HCEC 1CT (cell line): ENCODE results near the gene LMTK2.

Experiments
- DNase-seq: peaks from one replicate; pipeline ENCODE4 v3.0.0-alpha.2; 2017

LMTK2 gene

DNA sequence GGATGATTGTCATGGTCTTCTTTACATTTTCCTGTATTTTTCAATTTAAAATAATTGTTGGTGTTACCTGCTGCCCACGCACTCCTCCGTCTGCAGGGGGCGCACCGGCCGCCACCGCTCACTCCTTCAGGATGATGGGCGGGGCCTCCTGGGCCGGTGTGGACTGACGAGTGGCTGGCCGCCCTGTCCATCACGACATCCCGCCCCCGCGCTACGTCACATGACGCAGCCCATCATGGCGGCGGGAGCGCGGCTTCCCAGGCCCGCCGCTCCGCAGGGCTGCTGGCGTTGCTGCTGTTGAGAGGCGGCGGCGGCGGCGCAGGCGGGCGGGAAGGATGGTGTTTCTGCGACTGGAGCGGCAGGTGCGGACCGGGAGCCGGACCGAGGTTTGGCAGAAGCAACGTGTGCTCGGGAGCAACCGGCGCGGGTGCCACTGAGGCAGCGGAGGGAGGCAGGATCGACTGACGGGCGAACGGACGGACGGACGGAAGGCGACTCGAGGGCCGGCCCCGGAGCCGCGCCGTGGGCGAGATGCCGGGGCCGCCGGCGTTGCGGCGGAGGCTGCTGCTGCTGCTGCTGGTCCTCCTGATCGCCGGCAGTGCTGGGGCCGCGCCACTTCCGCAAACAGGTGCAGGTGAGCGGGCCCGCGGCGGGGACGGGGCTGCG lies at the start of gene LMTK2:
Gene LMTK2, plus strand, starts transcription at position 216 of the 666 bp plus-strand sequence. Its CDS starts 316 bp downstream, at position 532.
- peak; percentile 78 for DNase-seq

DNA sequence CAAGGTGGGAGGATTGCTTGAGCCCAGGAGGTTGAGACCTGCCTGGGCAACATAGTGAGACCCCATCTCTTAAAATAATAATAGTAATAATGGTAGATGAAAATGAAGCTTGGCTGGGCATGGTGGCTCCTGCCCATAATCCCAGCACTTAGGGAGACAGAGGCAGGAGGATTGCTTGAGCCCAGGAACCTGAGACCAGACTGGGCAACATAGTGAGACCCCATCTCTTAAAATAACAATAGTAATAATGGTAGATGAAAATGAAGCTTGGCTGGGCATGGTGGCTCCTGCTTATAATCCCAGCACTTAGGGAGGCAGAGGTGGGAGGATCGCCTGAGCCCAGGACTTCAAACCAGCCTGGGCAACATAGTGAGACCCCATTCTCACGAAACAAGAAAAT lies 49.5 kb upstream of the LMTK2 start:
- DNase-seq = no peak

DNA sequence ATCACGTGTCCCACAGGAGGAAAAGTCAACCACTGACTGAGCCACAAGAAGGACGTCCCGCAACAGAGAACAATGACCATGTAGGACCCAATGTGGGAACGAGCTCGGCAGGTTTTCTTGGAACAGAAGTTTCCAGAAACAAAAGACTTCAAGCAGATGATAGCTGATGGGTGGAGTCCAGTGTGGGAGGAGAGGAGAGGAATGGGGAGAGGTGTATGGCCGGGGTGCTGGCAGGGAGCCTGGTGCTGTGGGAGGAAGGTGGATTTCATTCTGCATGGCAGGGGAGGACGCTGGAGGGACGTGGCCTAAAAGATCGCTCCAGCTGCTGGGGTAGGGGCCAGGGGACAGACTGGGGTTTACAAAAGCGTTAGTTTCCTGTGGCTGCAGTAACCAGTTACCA lies 48.5 kb upstream of the LMTK2 start:
- no peak for DNase-seq

DNA sequence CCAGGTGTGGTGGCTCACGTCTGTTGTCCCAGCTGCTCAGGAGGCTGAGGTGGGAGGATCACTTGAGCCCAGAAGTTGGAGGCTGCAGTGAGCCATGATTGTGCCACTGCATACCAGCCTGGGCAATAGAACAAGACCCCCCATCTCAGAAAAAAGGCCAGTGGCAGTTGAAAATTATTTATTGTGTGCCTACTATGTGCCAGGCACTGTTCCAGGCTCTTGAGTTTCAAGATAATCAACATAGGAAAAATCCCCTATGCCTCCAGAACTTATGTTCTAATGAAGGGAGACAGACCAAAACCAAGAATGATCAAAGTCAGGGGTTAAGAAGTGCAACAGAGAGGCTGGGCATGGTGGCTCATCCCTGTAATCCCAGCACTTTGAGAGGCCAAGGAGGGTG lies 42.4 kb upstream of the LMTK2 start:
- DNase-seq = no peak

DNA sequence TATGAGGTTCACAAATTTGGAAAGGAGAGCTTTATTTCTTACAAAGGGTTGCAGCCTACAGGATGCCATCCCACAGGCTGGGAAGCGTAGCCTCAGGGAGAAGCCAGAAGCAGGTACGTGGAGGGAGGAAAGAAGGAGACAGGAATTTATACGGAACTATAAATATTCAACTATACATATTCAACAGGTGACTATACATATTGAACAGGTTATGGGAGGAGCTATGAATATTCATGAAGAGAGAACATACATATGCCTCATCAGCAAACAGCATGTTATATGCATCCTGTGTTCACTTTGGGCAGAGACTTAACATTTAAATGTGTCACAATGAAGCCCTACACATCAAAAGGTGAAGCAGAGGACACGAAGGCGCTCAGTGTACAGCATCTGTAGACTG lies 40.5 kb upstream of the LMTK2 start:
- DNase-seq = no peak

DNA sequence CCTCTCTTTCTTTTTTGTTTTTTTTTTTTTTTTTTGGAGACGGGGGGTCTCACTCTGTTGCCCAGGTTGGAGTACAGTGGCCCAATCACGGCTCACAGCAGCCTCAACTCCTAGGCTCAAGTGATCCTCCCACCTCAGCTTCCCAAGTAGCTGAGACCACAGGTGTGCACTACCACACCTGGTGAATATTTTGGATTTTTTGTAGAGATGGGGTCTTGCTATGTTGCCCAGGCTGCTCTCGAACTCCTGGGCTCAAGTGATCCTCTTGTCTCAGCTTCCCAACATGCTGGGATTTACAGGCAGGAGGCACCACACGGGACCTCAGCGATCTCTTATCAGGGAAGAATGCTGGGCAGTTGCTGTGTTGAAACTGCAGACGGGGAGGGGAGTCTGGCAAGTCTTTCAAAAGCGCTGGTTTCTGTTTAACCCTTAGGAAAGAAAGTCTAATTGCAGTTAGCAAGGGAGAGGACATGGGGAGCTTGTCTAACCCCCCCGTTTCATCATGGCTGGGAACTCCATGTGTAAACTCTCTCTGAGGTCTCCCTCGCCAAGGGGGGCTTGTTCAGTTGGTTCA lies 39.6 kb upstream of the LMTK2 start:
- no peak for DNase-seq

DNA sequence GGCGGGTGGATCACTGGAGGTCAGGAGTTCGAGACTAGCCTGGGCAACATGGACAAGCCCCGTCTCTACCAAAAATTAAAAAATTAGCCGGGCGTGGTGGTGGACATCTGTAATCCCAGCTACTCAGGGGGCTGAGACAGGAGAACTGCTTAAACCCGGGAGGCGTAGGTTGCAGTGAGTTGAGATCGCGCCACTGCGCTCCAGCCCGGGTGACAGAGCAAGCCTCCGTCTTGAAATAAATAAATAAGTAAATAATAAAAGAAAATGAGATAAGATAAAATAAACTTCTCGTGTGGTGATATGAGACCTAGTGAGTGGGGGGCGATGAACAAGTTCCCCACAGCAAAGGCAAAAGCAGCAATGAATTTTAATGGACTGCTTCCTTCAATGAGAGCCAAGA lies 33.6 kb upstream of the LMTK2 start:
- DNase-seq = no peak

DNA sequence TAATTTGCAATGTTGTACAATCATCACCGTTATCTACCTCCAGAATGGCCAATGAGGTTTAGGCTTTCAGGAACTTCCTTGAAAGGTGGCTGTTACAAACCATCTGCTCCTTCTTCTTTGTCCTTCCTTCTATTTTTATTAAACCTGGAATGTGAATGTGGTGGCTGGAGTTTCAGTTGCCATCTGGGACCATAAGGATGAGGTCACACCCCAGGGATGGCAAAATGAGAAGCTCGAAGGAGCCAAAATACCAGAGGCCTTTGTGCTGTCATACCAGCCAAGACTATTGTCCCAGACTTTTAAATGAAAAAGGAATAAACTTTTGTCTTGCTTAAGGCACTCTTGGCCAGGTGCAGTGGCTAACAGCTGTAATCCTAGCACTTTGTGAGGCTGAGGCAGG lies 30.9 kb upstream of the LMTK2 start:
- DNase-seq = no peak

DNA sequence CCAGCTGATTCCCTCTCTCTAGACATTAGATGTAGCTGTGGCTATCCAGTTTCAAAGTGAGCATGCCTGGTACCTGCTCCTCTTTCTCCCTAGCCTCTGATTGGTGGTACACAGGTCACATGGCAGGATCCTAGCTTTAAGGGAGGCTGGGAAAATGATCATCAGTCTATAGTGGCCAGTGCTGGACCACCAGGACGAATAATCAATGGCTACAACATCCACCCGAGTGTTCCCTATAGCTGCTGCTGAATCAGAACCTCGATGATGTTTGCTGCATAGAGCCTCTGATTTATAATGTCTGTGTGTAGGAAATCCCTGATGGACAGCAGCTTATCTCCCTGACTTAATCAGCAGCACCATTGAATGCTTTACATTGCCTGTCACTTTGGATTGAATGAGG lies 28.9 kb upstream of the LMTK2 start:
- DNase-seq = no peak

DNA sequence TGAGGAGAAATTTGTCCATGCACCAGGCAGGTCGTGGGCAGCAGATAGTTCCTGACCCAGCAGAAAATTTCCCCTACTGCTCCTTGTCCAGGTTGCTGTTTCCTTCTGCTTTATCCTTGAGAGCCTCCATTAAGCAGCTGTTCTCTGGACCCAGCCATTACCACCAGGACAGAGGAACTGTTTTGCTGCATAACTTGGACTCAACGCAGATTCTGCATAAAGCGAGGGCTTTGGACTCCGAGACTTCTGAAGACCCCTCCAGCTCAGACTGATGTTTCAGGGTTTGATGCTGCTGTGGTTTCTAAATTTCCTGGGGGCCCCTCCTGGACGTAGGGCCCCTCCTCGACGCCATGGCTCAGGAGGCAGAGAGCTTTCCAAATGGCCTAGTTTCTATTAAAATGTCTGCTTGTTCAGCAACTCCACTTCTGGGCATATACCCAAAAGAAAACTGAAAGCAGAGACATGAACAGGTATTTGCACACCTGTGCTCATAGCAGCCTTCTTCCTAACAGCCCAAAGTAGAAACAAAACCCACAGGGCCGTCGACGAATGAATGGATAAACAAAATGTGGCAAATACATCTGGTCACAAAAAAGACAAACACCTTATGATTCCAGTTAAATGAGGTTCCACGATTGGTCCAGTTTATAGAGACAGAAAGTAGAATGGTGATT lies 28.3 kb upstream of the LMTK2 start:
- no peak for DNase-seq

DNA sequence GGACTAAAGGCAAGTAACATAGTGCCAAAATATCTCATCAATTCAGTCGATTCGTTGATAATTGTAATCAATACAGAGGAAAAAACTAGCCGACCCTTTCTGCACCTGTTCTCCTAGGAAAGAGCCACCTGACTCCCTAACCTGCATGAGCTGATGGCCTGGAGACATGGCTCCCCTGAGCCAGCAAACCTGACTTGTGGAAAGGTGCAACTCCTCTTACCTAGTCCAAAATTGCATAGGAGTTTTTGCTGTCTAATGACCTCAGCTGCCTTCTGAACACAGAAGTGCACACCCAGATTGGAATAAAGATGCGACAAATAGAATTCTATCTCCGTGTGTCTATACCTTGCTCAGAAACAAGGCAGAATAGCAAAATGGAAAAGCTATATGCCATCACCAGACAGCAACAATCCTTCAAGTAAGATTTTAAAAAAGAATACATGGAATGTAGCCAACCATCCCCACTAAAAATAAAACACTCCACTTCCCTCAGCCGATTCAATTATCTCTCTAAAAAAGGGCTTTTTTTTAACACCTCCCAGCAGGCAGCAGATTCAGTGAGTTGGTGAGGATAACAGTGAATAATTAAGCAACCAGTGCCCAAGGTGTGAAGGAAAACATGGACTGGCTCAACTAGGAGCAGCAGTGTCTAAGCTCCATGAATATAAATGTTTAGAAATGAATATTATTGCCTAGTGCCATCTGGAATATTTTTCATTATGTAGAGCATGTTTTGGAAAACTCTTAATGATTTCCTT lies 26.6 kb upstream of the LMTK2 start:
- no peak for DNase-seq

DNA sequence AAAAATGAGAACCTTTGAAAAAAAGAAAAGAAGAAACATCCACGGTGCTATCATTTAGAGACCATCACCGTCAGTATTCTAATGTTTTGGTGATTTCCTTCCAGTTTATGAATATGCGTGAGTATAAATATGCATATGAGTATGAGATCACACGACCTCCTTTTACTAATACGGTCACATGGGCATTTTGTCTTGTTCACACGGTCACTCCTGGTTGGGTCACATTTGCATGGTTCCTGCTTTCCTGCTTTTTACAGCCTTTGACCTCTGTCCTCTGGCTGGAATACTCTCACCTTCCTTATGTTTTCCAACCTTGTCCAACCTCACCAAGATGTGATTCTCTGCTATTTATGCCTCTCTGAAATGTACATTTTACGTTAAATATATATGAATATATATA lies 25.3 kb upstream of the LMTK2 start:
- no peak for DNase-seq

DNA sequence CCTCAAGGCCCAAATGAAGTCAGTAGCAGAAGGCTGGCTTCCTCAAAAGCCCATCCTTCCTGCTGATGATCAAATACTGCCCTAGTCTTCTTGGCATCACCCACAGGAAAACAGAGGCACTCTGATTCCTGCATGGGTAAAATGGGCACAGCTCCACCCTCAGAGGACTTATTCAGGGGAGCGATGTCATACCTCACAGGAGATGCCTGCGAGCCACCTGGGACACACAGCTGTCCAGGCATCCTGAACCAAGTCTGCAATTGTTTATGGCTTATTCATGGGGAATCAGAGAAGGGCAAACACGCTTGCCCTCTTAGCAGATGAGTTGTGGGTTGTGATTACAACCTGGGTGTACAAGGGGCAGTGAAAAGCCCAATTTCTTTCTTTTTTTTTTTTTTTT lies 22.0 kb upstream of the LMTK2 start:
- no peak for DNase-seq

DNA sequence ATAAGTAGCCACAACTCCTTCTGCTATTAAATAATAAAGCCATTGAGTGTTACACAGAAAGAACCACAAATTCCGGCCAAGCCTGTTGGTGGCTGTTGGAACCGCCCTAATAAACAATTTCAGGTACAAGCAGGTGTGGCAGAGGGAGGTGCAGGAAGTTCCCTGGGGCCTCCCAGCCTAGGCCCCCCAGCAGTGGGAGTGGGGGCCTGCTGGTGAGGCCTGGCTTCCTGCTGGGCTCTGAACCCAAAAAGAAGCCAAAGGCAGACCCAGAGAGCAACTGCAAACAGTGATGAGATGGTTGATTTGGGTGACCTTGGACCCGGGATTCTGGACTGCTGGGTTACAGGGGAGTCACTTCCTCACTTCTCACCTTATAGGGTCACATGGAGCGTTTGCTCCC lies 21.0 kb upstream of the LMTK2 start:
- no peak for DNase-seq

DNA sequence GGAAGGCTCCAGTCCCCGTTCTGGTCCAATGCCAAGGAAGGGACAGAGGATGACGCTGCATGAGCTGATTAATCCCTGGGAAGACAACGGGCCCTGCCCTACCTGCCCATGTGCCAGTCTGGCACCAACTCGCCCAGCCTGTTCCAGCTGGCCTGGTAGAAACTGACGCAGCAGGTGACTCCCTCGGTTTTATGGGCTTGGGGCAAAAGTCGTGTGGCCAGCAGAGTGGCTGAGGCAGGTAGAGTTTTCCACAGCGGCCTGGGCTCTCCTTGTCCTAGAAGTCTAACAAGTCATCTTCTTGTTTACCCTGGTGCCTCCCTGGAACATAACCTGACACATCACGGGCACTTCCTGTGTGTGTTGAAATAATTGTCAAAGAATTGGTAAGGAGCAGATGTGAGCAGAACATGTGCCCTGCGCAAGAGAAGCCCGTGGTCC lies 20.4 kb upstream of the LMTK2 start:
- DNase-seq = no peak

DNA sequence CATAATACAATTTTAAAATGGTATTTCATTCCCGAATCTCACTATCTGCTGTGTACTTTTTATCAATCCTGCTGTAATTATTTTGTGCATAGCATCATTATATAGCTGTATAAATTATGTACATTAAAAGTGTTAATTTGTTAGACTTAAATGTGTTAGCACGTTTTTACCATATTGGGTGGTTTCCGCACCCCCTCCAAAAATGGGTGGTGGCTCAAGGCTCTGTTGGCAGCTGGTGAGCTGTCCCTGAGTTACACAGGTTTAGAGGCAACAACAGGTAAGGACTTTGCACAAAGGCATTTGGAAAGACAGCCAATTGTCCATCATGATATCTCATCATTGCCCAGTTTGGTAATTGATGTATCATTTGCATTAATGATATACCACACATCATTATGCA lies 18.6 kb upstream of the LMTK2 start:
- DNase-seq = no peak

DNA sequence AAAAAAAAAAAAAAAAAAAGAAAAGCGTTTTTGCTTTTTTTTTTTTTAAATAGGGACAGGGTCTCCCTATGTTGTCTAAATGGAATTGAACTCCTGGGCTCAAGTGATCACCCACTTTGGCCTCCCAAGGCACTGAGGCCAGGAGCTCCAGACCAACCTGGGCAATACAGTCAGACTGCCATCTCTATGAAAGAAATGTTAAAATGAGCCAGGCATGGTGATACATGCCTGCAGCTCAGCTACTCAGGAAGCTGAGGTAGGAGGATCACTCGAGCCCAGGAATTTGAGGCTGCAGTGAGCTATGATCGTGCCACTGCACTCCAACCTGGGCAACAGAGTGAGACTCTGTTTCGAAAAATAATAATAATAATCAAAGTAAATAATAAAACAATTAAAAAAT lies 16.5 kb upstream of the LMTK2 start:
- DNase-seq = no peak

DNA sequence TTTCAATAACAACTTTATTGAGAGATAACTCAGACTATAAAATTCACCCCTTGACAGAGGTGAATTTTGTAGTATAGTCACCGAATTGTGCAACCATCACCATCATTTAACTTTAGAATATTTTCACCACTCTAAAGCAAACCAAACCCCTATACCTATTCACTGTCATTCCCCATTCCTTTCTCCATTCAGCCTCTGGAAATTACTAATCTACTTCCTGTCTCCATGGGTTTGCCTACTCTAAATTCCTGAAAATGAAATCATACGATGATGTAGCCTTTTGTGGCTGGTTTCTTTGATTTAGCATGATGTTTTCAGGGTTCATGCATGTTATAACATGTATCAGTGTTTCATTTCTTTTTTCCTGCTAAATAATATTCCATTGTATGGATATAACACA lies 15.6 kb upstream of the LMTK2 start:
- peak; percentile 43 for DNase-seq

DNA sequence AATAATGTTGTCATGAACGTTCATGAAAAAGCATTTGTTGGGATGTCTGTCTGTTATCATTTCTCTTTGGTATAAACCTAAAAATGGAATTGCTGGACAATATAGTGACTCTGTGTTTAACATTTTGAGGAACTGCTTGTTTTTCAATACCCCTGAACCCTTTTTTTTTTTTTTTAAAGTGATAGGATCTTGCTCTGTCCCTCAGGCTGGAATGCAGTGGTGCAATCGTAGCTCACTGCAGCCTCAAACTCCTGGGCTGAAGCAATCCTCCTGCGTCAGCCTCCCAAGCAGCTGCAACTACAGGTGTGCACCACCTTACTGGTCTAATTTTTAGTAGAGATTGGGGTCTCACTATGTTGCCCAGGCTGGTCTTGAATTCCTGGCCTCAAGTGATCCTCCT lies 15.1 kb upstream of the LMTK2 start:
- no peak for DNase-seq

DNA sequence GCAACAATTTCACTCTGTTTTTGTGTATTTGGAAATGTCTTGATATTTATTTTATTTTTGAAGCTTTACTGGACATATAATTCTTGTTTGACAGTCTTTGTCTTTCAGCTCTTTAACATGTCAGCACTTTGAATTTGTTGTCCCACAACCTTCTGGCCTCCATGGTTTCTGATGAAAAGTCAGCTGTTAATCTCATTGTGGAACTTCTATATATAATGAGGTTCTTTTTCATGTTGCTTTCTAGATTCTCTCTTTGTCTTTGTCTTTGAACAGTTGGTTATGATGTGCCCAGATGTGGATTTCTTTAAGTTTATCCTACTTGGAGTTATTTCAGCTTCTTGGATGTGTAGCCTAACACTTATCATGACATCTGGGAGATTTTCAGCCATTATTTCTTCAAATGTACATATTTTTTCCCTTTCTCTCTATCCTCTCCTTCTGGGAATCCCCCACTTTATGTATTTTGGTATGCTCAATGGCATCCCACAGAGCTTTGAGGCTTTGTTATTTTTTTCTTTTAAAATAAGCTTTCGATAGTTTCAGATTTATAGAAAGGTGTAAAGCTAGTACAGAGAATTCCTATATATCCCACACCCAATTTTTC lies 9.5 kb upstream of the LMTK2 start:
- no peak for DNase-seq

DNA sequence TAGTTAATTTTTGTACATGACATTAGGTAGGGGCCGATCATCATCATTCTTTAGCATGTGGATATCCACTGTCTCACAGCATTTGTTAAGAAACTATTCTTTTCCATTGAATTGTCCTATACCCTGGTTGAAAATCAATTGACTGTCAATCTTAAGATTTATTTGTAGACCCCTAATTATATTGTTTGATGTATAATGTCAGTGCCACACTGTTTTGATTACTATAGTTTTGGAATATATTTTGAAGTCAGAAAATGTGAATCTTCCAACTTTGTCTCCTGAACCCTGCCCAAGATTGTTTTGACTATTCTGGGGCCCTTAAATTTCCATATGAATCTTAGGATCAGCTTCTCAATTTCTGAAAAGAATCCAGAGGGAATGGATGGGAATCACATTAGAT lies 6.6 kb upstream of the LMTK2 start:
- no peak for DNase-seq

DNA sequence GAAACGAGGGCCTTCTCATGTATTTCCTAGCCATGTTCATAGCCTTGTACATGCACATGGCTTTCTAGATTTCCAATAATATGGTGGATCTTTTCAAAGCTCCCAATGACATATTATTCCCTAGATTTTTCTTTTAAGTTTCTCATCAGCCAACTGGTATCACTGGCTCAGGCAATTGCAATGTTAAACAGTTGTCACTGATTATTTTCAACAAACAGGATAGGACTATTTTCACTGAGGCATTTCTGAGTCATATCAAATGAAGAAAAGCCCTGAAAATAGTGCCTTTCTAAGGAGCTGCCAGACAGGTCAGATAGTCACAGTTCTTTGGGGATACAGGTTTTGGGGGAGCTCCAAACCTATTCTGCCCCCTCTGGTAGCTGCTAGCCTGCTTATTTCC lies 4.5 kb upstream of the LMTK2 start:
- DNase-seq = no peak

DNA sequence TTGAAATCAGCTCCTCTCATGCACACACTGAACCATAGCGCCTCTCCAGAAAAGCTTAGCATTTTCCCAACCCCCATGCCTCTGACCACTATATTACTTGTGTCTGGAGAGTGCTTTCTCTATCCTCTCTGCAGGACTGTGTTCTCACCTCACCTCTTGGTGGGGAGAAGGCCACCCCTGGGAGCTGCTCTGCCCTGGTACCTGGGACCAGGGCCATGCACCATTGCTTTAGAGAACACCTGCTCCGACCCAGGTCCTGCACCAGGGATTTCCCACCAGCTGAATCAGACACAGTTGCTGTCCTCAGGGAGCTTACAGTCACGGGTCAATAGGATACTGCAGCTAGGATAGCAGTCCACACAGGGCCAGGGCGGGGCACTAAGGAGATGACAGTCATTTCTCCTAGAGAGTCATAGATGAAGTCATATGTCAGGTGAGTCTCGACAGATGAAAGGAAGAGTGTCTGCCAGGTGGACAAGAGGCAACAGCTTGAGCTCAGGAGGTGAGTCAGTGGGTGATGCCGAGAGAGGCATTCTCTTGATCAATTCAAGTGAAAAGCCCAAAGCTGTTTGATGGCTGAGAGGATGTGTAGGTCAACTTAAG lies 619 bp upstream of the LMTK2 start:
- DNase-seq = no peak
